Naive thymus-derived CD4-positive, alpha-beta T cell (primary cell): Measurements from ENCODE around the gene CPEB3. TPM values are rescaled to one million over a fixed set of nuclear protein-coding genes. Genes with fewer than 3 reads are reported as not detected.

Experiments used
- polyA plus RNA-seq, 2 donors: library from polyadenylated mRNA; unstranded; fragments of 300-500 nt; fragmentation: Illumina TruSeq; gene quantifications; one replicate each; pipeline ENCODE4 v1.2.3, GENCODE V29; 2021
- total RNA-seq, 6 experiments: library from RNA in 5 of 6; stranded (reverse) in 5 of 6; gene quantifications; 1 replicate in 5 of 6; 2 replicates in 1 of 6; pipeline ENCODE4 v1.2.3 and lab custom pipeline; 2021 to 2026

Gene CPEB3
- total and polyA plus RNA-seq, 7 experiments from 2014 or later, result 0.74 to 3.3 (median 2.1) TPM

Other genes starting within 250 kb of the CPEB3 start
- 10 to 100 TPM; 22.0 to 37.1 (median 33.8) TPM for gene MARCHF5, start 89 bp upstream of the CPEB3 start, total RNA-seq
- 10 to 100 TPM; 18.3 to 29.3 TPM for gene MARCHF5, start 89 bp upstream of the CPEB3 start, polyA plus RNA-seq